WI38 (cell line): Measurements from ENCODE around the gene NFIA.

Experiments
- H3K4me3 ChIP-seq: 2 replicates; pipeline ENCODE4 v1.5.1; 2011; ENCODE audit warnings: low read depth, mild to moderate bottlenecking, control low read depth, low read length
- TF ChIP-seq, protein P1 (sequence below): IDR thresholded peaks from 2 replicates; pipeline ENCODE4 v1.5.1; 2012; ENCODE audit warnings: low read depth, mild to moderate bottlenecking, control low read depth, low read length

NFIA gene

DNA sequence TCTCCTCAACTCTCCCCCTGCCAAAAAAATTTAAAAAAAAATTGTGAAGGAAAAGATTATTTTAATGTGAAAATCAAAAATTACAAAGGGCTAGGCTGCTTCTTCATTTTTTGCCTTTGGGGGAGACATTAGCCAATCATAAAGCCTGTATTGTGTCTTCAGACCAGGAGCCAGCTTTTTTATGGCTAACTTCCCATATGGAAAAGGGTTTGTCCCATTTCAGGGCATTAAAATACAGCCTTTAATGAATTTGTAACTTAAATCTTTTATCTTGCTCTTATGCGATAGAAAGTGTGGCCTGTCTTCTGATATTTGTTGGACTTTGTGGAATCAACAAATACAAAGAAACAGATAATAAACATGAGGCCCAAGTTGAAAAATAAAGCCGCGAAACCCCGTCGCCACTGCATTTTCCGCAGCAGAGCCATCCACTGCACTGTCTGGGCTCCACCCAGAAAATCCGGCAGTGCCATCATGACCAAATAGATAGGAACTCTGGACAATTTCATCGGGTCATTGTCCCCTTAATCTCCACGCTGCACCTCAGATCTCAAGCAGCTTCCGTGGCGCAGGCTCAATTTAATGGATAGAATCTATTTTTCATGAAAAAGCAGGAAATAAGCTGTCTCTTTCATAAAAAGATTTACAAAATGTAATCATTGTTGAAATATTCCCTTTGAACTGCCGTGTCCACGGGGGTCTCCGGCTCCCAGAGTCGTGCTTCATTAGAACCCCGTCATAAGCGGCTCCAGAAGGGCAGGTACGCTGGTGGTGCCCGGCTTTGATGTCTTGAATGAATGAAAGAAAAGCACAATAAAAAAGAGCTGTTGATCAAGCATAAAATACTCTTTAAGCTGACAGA lies 365.0 kb downstream of the NFIA start:
- TF ChIP-seq, protein P1, sequence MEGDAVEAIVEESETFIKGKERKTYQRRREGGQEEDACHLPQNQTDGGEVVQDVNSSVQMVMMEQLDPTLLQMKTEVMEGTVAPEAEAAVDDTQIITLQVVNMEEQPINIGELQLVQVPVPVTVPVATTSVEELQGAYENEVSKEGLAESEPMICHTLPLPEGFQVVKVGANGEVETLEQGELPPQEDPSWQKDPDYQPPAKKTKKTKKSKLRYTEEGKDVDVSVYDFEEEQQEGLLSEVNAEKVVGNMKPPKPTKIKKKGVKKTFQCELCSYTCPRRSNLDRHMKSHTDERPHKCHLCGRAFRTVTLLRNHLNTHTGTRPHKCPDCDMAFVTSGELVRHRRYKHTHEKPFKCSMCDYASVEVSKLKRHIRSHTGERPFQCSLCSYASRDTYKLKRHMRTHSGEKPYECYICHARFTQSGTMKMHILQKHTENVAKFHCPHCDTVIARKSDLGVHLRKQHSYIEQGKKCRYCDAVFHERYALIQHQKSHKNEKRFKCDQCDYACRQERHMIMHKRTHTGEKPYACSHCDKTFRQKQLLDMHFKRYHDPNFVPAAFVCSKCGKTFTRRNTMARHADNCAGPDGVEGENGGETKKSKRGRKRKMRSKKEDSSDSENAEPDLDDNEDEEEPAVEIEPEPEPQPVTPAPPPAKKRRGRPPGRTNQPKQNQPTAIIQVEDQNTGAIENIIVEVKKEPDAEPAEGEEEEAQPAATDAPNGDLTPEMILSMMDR: no peak
- no peak overlapping the region for H3K4me3 ChIP-seq

DNA sequence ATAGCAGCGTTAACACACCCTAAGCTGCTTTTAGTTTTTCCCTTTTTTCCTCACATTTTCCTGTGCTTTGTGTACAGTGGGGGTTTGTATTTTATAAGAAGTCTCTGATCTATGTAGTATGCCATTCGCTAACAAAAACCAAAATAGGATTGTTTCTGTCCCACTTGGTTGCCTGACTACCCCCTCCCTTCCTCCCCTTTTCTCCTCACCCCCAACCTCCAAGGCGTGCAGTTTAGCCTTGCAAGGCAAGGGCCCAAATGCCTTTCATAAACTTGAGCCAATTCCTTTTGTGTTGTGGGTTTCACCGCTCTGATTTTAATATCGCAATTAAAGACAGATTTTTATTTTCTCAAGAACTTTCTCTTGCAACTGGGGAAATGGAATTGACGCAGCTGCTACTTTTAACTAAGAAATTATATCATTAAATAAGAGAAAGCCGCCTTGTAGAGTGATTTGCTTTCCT lies 365.6 kb downstream of the NFIA start:
- H3K4me3 ChIP-seq: no peak overlapping the region
- TF ChIP-seq, protein P1: no peak

DNA sequence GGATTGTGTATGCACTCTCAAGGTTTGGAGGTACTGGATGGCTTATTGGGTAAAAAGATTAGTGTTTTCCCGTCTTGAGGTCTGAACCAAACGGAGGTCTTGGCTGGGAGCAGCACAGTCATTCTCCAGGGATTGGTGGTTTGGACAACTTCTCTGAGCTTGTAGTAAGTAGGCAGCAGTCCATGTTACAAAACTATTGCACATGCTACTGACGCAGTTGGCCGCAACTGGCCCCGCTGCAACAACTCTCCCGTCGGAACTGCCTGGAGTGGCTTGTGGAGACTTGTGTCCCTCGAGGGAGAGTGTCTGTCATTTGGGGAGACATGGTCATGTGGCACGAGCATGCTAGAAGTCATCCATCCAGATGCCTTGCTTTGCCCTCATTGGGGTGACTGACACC lies 366.6 kb downstream of the NFIA start:
- TF ChIP-seq, protein P1: no peak
- no peak overlapping the region for H3K4me3 ChIP-seq

DNA sequence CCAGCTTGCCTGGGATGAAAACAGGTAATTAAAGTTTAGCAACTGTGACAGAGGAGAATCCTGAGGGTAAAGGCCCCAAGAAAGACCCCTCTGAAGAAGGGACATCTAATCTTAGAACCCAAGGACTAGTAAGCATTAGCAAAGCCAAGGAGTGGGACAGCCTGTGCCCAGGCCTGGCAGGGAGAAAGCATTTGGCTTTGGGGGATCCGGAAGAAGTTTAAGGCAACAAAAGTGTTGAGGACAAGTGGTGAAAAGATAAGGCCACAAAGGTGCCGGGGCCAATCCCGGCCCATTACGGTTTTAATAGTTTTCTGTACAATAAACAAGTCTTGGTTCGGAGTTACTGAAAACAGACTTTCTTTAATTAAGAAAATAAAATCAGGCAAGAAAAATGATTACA lies 367.0 kb downstream of the NFIA start:
- TF ChIP-seq, protein P1: no peak
- no peak overlapping the region for H3K4me3 ChIP-seq

DNA sequence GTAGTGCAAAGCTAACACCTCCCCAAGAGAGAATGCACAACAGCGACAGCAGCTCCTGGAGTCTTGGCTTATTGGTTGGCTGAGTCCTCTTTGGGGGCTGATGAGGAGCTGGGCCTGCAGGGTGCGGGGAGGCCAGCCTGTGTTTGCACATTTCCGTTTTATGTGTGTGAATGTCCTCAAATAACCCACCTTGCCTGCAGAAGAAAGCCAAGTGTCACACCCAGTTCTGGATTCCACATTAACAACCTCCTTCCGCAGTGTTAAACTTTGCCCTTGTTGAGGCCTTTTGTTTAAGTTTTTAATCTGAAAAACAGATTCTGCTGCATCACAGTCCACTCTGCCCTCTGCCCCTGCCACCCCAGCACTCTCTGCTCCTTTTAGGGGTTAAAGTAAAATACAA lies 368.1 kb downstream of the NFIA start:
- no peak overlapping the region for H3K4me3 ChIP-seq
- TF ChIP-seq, protein P1: no peak

DNA sequence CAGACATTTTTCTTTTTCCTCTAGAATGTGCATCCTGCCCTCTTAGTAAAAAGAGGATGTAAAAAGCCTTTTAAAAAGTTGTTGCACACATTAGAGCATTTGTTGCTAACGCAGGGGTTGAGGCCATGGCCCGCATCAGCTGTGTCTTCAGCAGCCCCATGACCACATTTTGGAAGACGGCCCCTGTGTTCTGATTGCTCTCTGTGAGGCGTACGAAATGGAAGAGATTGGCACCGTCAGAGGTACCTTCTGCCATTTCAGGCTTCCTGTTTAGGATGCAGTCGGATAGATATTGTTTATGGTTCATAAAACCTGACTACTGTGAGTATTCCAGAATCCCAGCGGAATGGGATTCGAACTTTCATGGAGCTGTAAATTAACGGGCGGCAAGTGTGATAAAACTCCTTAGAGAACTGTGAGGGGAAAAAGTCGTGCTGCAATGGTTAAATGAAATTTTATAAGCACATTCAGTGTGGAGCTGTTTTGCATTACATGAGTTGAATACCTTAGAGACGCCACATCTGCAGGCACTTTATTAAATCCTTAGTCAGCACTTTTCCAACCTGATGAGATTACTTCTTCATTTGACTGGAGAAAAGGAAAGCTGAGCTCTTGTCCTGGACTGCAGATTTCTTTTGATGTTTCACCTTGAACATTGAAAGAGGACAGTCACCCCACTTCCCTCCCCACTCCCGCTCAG lies 368.7 kb downstream of the NFIA start:
- TF ChIP-seq, protein P1: no peak

DNA sequence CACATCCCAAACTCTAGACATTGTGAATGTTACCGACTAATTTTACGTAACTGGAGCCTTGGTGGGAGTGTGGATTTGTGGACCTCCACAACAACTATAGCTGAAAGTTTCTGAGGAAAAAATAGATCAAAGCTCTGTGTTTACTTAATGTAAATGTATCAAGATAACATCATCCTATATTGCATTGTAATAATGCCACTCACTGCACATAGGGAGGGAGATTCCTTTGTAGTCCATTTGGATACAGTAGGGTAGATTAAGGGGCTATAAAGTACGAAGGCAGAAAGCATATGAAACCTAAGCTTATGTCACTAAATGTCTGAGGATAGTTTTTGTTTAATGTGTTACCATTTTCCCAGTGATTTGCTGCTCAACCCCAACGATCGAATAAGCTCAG lies 369.2 kb downstream of the NFIA start:
- TF ChIP-seq, protein P1: no peak
- H3K4me3 ChIP-seq: no peak overlapping the region

More for the DNA sequence above, 368.7 kb downstream of the NFIA start:
- H3K4me3 ChIP-seq: no peak overlapping the region
